HG03103 (cell line): ENCODE results near the gene STARD7.
"Not testable (repeated sequence)": the region's sequence is repeated elsewhere in the genome, so short reads cannot be mapped to it uniquely, and the experiment has no call there.

Source experiments
- ATAC-seq: cut with Tn5 transposase; IDR thresholded peaks from one replicate; pipeline ENCODE4 v1.9.1; 2021; ENCODE audit warnings: low read depth; ENCODE audit not compliant: unreplicated experiment

STARD7 gene

DNA sequence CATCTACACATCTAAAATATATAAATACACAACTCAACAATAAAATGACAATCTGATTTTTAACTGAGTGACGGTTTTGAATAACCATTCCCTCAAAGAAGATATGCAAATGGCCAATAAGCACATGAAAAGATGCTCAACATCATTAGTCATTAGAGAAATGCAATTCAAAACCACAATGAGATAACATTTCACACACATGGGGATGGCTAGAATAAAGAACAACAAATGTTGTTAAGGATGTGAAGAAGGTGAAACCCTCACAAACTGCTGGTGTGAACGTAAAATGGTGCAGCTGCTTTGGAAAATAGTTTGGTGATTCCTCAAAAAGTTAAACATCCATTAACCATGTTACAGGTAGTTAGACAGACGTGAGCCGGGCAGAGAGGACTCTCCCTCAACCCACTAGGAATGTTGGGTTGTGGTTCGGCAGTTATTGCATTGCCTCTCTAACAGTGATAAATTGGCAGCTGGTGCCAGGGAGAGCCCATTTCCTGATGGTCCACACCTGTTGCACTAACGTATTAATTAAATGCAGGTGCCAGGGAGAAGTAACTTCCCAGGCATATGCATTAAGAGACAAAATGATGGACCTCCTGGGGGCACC is 41.1 kb downstream of the STARD7 start:
- ATAC-seq = no peak

DNA sequence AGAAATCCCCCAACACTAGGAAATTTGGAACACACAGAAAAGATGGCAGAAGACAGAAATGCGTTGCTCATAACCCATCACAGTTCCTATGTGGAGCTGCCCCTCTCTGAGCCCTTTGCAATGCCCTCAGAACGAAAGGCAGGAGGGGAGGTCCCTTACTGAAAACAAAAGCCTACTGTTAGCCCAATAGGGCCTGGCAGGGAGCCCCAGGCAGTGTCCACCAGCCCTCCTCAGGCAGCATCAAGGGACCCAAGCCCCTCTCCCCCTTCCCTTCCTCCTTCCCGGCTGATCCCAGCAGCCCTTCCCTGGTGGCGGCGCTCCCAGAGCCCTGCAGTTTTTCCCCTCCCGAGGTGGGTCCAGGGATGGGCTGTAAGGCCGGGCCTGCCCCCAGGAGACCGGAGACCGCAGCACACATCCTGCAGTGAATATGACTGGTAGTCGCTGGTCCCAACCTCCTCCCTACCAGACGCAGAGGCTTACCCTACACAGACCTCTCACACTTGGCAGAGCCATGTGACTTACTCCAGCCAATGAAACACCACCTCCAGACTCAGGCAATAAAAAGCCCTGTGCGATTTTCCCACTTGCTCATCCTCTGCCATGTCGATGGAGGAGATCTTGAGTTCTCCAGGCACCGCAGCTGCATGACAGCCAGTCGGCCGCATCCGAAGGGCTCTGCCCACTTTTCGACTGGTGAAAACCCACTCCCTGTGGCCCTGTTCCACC is 44.0 kb downstream of the STARD7 start:
- peak; percentile 82 for ATAC-seq

DNA sequence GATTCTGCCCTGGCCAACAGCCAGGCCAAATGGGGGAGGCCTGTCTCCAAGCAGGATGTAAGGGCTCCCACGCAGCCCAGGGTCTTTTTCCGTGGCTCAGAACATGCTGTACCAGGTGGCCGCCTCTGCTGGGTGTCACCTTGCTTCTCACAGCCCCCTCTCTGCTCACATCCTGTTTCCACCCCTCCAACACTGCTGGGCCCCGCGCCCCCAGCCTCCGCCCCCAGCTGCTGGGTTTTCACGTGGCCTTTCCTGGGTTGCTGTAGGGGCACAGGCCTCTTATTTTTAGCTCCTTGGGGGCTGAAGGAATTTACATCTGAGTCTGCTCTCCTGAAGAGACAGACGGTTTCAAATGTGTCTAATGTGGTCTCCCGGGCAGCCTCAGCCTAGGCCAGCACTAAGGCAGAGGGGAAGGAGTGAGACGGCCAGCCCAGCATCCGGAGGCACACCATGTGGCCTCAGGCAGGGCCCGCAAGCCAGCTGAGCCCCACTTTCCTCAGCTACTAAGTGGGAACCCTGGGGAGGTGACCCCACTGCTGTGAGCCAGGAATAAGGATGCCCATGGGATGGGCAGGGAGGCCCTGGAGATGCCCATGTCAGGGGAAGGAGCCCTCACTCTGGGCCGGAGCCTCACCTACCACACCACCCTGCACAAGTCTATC is 44.7 kb downstream of the STARD7 start:
- peak; percentile 45 for ATAC-seq

DNA sequence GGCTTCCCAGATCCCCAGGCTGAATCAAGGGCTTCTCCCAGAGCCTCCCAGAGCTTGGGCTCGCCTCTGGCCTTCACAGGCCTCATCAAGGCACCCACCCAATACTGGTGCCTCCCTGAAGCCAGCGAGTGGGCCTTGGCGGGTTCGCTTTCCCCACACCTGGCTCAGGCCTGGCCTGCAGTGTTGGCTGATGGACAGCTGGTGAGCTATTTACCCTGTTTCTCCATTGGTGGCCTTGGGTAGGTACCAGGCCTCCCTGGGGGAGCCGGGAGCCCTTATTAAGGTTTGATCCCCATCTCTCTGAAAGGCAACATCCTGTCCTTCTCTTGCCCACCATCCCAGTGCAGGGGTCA is 45.2 kb downstream of the STARD7 start:
- ATAC-seq = peak; percentile 10

DNA sequence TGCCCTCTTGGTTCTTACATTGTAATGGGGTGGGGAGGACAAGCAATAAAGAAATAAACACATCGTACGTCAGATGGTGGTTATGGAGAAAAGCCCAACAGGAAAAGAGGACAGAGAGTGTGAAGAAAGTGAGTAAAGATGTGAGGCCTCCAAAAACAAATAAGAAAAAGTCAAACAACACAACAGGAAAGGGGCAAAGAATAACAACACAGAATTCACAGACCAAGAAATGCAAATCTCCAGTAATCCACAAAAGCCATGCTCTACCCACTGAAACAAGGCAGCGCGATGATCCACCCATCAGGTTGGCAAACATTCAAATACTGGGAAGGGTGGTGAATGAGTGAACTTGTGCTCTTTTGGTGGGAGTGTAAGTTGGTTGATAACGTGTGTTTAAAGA is 46.7 kb downstream of the STARD7 start:
- no peak for ATAC-seq

DNA sequence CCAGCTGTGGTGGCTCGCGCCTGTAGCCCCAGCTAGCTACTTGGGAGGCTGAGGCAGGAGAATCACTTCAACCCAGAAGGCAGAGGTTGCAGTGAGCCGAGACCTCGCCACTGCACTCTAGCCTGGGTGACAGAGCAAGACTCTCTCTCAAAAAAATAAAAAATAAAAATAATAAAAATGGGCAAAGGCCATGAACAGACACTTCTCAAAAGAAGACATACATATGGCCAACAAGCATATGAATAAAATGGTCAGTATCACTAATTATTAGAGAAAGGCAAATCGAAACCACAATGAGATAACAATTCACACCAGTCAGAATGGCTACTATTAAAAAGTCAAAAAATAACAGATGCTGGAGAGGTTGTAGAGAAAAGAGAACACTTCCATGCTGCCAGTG is 48.3 kb downstream of the STARD7 start:
- not testable (repeated sequence) for ATAC-seq

DNA sequence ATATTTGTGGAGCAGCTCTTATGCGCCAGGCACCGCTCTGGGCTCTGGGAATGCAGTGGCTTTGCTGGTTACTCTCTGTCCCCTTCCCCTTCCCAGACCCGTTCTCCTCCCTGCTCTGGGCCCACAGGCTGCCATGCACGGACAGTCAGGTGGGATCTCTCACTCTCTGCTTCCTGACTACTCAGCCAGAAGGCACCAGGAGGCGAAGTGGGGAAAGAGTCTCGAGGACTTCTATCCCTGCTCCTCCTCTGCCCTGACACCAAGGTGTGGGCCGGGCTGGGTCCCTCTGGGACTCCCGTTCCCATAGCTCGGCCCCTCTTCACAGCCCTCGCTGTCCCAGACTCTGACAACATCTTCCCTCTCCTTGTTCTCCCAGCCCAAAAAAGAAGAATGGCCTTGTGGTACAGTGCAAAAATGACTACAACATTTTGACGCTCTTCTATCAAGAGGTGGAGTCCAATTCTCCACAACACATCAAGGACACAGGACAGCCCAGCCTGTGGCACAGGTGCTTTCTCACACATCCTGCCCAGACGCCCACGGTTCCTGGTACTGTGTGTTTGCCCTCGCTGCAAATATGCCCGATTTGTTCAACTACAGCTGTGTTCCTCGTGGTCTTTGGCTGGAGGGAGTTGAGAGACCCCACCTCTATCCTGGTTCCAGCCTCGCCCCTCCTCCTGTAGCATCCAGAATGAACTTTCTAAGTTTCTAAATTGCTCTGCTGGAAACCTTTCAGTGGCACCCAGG is 49.4 kb downstream of the STARD7 start:
- no peak for ATAC-seq

DNA sequence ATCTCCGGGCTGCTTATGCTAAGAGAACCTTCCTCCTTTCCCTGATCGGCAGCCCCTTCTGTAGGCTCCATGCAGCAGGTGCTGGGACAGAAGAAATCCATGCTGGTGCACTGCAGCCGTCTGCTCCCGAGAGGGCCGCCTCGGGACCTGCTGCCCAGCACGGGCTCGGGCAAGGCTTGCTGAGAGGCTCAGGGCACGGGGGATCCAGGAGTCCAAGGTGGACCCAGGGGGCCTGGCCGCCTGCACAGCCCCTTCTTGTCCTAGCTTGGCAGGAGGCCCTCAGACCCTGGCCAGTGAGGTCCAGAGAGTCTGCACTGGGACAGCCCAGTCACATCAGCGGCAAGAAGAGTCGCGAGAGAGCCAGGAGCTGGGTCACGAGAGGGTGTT is 50.1 kb downstream of the STARD7 start:
- no peak for ATAC-seq

DNA sequence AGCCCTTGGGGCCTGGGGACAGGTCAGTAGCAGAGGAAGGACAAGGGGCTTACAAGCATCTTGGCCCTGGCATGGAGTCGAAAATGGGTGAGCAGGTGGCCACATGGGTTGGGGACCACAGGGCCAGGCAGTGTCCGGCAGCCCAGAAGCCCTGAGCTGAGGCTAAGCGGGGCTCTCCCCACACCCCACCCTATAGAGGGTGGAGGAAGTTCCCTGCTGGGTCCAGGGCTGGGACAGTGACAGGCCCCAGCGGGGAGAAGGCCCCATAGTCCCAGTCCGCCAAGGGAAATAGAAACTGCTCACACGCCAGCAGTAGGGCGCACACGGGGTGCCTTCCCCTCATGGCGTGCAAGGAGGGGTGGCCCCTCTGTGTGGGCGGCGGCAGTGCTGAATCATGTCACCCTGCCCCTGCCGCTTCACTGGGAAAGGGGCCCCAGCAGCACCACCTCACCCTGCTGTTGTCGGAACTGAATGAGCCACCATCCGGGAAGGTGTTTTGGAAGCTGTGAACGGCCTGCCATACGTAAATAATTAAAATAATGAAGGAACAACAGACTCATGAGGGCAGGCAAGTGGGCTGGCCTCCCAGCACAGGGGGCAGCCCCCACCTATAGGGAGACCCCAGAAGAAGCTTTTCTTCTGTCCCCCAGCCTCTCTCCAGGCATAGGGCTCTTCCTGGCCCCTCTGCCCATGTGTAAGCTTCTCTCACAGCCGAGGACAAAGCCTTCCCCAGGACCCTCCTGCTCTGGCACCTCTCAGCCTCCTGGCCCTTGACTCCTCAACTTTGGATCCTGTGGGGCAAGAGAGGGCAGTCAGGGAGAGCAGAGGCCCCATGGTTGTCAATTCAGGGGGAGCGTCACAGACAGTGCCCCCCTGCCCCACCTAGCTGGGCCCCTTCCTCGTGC is 50.7 kb downstream of the STARD7 start:
- ATAC-seq = peak; percentile 46

DNA sequence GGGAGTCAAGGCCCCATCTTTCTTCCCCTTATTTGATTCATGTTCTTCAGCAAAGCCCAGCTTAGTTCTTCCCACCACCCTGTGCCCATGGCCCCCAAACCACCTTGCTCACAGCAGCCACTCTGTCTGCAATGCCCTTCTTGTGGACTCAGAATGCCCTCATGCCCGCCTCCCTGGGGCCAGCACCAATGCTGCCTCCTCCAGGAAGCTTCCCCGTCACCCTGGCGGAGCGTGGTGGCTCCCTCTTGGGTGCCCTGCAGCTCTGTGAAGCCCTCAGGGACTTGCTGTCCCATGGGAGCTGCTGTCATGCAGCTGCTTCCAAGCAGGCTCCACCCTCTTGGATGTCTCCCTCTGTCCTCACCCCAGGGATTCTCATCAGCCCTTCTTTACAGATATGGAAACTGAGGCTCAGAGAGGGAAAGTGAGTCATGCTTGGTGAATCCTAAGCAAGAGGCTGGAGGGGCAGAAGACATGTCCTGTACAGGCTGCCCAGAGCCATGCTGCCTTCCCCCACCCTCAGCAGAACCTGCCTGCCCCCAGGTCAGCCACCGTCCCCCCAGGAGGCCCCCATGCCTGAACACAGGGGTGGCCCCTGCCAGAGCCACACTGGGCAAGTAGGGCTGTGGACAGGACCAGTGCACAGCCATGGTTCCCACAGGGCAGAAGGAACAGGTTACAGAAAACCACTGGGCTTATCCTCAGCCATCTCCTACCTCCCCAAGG is 51.5 kb downstream of the STARD7 start:
- peak; percentile 41 for ATAC-seq

DNA sequence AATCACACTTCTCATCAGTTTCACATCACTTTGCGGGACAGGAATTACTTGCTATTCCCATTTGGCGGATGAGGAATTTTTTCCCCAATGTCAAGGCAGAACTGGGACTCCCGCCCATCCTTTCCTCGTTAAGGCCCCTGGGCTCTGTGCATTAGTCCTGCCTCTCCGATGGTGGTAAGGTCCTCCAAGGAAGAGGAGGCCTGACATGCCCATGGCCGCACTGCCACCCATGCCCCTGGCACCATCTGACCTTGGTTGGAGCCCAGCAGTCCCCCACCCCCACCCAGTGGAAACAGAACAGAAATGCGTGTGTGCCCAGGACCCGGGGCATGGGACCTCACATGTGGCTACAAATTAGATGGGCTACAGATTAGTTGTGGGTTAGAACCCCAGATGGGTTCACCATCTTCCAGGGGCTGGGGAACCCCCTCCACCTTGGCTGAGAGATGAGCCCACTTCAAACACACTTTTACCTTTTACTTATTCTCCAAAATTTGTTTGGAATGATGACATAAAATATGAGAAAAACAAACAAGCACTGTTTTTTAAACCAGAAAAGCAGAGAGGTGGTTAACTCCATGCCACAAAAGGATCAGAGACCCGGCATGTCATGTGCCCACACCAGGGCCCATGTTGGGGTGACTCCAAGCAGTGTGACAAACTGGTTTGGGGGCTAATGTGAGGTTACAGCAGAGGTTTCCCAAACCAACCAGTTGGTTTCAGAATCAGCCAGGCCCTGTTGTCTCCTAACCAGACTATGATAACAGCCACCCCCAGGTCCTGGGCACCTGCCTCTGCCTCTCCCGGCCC is 52.4 kb downstream of the STARD7 start:
- no peak for ATAC-seq

DNA sequence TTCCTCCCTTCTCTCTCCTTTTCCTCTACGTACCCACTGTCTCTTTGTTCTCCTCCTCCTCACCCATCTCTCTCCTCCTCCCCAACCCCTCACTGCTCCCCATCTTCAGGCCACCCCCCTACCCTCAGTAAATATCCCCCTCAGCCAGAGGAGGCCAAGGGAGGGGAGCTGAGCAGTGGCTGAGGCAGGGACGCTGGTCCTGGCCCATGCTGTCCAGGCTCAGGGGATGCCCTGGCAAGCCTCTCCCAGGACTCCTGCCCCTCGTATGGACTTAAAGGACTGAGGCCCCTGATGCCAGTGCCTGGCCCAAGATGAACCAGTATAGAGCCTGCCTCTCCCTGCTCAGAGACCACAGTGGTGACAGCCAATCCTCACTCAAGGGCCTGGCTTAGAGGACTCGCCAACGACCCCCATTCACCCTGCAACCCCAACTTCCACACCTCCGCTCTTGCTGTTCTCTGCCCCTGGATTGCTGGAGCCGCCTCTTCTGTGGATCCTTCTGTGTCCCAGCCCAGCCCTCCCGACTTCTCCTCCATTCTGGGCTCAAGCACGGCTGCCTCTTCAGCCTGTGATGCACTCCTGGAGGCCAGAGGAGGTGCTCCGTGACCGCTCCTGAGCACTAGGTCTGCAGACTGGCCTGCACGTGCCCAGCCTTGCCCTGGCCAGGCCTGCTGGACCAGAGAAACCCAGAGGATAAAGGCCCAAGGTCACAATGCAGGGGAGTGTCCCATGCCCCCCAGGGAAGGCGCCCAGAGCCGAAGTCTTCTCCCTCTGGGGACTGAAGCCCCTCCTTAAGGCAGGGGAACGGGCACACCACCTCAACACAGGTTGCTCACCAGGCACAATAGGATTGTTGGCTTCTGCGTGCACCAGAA is 53.9 kb downstream of the STARD7 start:
- no peak for ATAC-seq

DNA sequence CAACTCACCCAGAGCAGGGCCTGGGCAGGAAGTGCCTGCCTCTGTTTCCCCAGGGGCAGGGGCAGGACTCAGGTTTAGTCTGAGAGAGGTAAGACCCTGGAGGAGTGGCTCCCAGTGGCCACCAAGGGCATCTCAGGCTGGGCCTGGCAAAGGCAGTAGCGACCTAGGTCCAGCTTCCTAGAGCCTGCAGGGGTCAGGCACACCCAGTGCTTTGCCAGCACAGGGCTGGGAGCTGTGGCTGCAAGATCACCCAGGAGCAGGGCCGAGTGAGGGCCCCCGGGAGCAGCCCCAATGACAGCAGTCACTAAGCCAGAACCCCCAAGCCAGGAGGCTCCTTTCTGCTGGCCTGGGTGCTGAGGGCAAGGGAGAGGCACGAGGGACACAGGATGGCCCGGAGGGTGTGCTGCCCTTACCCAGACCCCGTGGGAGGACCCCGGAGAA is 54.6 kb downstream of the STARD7 start:
- no peak for ATAC-seq

DNA sequence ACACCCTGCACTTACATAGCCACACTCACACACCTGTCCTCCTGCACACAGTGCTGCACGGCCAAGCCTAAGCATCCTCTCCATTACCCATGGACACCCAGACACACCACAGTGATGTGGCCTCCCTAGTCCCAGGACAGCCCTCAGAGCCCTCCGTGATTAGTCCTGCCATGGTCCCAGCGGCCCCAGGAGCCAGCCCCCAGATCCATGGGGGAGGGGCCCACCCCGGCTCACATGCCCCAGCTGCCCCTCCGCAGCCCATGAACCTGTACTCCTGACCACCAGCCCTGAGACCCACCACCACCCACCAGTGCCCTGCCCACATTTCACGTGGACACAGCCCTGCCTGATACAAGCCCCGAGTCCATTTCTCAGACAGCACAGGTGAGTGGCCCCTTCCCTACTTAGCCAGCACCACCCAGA is 55.3 kb downstream of the STARD7 start:
- ATAC-seq = no peak

DNA sequence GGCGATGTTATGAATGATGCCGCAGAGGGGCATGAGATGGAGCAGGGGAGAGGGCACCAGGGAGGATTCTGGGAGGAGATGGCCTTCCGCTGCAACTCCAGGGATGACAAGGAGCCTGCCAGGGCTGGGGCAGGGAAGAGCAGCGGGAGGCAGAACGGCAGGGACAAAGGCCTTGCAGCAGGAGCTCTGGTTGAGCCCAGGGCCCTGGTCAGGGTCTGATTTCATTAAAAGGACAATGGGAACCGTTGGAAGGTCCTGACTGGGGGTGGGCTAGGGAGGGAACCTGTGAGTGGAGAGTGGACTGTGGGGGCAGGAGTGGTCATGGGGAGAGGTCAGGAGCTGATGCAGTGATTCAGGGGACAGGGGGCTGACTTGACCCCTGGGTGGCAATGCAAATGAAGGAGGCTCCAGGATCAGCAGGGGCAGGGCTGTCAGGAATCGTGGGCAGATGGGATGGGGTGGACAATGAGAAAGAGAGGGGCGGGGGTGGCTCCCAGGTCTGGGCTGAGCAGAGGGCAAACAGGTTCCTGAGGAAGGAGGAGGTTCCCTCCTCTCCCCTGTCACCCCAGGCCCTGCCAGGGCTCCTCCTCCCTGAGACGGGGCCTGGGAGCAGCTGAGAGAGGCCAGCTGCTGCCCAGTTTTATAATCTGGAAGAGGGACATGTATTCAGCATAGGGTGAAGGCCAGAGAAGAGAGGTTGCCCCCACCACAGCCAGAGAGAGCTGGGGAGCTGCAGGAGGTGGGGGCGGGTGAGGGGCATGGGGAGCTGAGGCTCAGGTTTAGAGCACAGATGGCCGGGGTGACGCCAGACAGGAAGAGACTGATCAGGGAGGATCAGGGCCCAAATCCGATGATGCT is 56.1 kb downstream of the STARD7 start:
- no peak for ATAC-seq

DNA sequence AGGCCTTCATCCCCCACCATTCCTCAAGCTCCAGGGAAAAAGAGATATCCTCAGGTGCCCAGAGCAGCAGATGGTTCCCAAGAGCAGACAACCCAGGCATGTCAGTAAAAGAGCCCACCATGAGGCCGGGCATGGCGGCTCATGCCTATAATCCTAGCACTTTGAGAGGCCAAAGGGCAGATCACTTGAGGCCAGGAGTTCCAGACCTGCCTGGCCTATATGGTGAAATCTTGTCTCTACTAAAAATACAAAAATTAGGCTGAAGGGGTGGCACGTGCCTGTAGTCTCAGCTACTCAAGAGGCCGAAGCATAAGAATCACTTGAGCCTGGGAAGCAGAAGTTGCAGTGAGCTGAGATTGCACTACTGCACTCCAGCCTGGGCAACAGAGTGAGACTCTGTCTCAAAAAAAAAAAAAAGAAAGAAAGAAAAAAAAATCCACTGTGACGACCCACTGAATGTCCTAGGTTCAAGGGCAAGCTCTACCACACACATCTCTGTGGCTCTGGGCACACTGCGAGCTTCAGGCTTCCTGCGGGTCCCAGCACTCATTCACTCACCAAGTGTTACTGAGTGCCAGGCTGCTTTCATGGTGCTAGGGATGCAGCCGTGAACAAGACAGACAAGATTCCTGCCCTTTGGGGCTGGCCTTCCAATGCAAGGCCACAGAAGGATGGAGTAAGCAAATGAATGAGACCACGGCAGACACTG is 56.9 kb downstream of the STARD7 start:
- ATAC-seq = no peak
